Left lung (tissue), 10 donors: ENCODE measurements around the gene DMAC2L. TPM values are rescaled to one million over a fixed set of nuclear protein-coding genes. Genes with fewer than 3 reads are reported as not detected.

Experiments used
- ATAC-seq: fragments of 200-7000 bp; cut with Tn5 transposase; one replicate; pipeline ENCODE4 v1.9.1; 2020; ENCODE audit warnings: moderate library complexity
- DNase-seq, 4 donors: peaks; one replicate each; pipeline ENCODE4 v3.0.0-alpha.2; 2013 to 2020
- H3K27ac ChIP-seq, 2 donors: fragments of 200-600 bp; sonication (generic) in 1 of 2; one replicate each; pipeline versions ENCODE4 v1.5.0 to v1.8.0; 2020 to 2021
- H3K27me3 ChIP-seq, 2 donors: fragments of 200-600 bp; sonication (generic) in 1 of 2; one replicate each; pipeline versions ENCODE4 v1.5.0 to v1.8.0; 2020 to 2021
- H3K36me3 ChIP-seq, 2 donors: fragments of 200-600 bp; sonication (generic) in 1 of 2; one replicate each; pipeline versions ENCODE4 v1.5.0 to v1.8.0; 2020 to 2021
- H3K4me1 ChIP-seq, 2 donors: fragments of 200-600 bp; one replicate each; pipeline ENCODE4 v1.8.0; 2021
- H3K4me3 ChIP-seq, 2 donors: fragments of 200-600 bp; sonication (generic) in 1 of 2; one replicate each; pipeline versions ENCODE4 v1.5.0 to v1.8.0; 2020 to 2021; ENCODE audit warnings: mild to moderate bottlenecking in 1 of 2
- H3K9me3 ChIP-seq, 2 donors: fragments of 200-600 bp; sonication (generic) in 1 of 2; one replicate each; pipeline versions ENCODE4 v1.5.0 to v1.8.0; 2020 to 2021
- intact Hi-C, 2 donors: fragments of 100-400 bp; cut with DNase I; formaldehyde crosslinking; loops; one replicate each; pipeline versions ENCODE4 v1.11.2 to v1.14.2; 2022
- polyA plus RNA-seq, 6 donors: library from polyadenylated mRNA; unstranded; fragments of 120-200 nt; gene quantifications; one replicate each; pipeline ENCODE4 v1.2.1, GENCODE V29; 2013; ENCODE audit not compliant: insufficient read length in 6 of 6
- total RNA-seq, 2 donors: library from RNA; stranded (reverse); fragmentation: NEBNext Ultra II Directional; extraction: Animal tissue kit (Norgen Biotek cat#: 25700); gene quantifications; one replicate each; pipeline ENCODE4 v1.2.1, GENCODE V29; 2021
- TF ChIP-seq, protein P1 (sequence below), 2 donors: fragments of 200-600 bp; sonication (generic) in 1 of 2; IDR thresholded peaks; one replicate each; pipeline versions ENCODE4 v1.5.0 to v1.8.0; 2021; ENCODE audit warnings: antibody characterized with exemption in 2 of 2
- donor health status: DM: no; HTN: yes; CAD: no.
- donor health status: DM: no; HTN: no; CAD: no.

DMAC2L gene
- total and polyA plus RNA-seq, 8 donors, result 15.7 to 26.6 (median 24.0) TPM

DNA sequence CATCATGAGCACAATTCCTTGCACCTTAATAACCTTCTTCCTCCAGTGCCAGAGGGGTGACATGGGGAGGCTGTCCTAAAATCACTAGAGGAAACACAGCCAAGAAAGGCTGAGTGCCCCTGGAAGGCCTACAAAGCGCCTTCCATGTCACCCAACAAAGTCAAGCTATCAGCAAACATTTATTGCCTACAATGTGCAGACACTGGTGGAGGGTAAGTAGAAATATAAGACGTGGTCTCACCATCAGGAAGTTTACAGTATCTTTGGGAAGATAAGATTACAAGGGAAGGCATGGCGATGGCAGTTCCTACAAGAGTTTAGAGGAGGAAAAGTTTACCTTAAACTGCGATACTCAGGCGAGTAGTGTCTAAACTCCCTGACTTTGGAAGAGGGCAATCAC, 27.9 kb downstream of the DMAC2L start:
- intact Hi-C loops, result no loop called here
- Histone ChIP-seq H3K27ac (peak overlapping the region in 1 of 2 donors; percentile 8), H3K4me3 (no peak overlapping the region), H3K36me3 (peaks cover 0 to 29% of the 10 kb centered on the region in 2 donors), H3K9me3 (no peaks in the 10 kb centered on the region), H3K4me1 (peaks cover 9 to 48% of the 10 kb centered on the region in 2 donors), H3K27me3 (no peaks in the 10 kb centered on the region)
- TF ChIP-seq, protein P1, sequence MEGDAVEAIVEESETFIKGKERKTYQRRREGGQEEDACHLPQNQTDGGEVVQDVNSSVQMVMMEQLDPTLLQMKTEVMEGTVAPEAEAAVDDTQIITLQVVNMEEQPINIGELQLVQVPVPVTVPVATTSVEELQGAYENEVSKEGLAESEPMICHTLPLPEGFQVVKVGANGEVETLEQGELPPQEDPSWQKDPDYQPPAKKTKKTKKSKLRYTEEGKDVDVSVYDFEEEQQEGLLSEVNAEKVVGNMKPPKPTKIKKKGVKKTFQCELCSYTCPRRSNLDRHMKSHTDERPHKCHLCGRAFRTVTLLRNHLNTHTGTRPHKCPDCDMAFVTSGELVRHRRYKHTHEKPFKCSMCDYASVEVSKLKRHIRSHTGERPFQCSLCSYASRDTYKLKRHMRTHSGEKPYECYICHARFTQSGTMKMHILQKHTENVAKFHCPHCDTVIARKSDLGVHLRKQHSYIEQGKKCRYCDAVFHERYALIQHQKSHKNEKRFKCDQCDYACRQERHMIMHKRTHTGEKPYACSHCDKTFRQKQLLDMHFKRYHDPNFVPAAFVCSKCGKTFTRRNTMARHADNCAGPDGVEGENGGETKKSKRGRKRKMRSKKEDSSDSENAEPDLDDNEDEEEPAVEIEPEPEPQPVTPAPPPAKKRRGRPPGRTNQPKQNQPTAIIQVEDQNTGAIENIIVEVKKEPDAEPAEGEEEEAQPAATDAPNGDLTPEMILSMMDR (IDR thresholded peaks at IDR 0.05), result no peak
- ATAC-seq (no peak), DNase-seq (no peak)

DNA sequence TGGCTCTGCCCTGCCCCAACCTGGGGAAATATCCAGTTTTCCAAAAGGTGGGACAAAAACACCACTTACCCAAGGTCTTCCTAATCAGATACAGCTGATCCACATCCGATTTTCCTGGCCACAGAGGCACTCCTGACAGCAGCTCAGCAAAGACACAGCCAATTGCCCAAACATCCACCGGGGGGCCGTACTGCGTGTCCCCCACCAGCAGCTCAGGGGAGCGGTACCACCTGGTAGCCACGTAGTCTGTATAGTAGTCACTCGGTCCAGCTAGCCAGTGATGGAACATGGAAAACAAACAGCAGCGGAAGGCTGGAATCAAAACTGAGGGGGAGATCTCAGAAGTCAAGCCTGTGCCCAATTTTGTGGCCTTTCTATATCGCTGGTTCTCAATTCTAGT, 28.8 kb downstream of the DMAC2L start:
- intact Hi-C loops, result no loop called here
- TF ChIP-seq, protein P1 (IDR thresholded peaks at IDR 0.05), result no peak
- H3K36me3 ChIP-seq, result peaks cover 0 to 29% of the 10 kb centered on the region in 2 donors

DNA sequence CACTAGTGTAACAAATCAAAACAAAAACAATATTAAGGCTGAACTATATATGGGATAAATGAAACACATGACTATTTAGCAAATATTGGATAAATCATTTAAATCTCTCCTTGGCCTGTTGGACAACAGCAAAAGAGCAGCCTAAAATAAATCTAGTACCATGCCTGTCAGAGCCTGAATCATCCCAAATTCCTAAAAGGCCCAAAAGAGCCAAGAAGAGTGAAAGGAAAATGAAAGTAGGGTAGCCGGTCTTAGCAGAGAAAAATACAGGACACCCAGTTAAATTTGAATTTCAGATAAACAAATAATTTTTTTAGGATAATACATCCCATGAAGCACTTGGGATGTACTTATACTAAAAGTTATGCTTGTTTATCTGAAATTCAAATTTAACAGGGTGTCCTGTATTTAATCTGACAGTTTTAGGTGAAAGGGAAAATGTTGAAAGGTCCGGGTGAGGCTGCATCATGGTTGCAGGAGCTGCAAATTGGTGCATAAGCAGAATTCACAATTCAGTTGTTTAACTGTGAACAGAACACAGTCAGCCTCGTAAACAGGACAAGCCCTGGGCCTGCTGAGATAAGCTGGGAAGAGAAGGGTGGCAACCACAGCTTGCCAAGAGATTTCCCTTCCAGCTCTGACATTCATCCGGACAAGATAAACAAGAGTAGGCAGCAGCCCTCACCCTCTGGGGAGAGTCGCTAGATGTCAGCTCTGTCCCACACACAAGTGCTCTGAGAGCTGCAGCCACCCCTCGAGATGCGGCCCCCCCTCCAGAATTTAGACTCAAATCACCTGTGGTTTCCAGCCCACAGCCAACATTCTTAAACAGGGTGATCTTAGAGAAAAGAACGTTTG, 30.3 kb downstream of the DMAC2L start:
- peaks cover 0 to 28% of the 10 kb centered on the region in 2 donors for H3K36me3 ChIP-seq
- peaks cover 0 to 26% of the 10 kb centered on the region in 2 donors for H3K4me1 ChIP-seq
- TF ChIP-seq, protein P1 (IDR thresholded peaks at IDR 0.05), result no peak
- H3K9me3 ChIP-seq, result no peaks in the 10 kb centered on the region
- H3K27me3 ChIP-seq, result no peaks in the 10 kb centered on the region
- DNase-seq (peak in 3 of 4 donors; percentile 38 to 72 (median 48)), ATAC-seq (peak; percentile 82)
- peak overlapping the region; percentile 61 to 64 for H3K27ac ChIP-seq
- H3K4me3 ChIP-seq, result no peak overlapping the region
- intact Hi-C loops, result no loop called here

More for the DNA sequence above, 28.8 kb downstream of the DMAC2L start:
- no peak overlapping the region for H3K27ac ChIP-seq
- no peak overlapping the region for H3K4me3 ChIP-seq
- DNase-seq, result no peak
- H3K9me3 ChIP-seq, result no peaks in the 10 kb centered on the region
- H3K4me1 ChIP-seq, result peaks cover 4 to 38% of the 10 kb centered on the region in 2 donors
- ATAC-seq, result no peak
- H3K27me3 ChIP-seq, result no peaks in the 10 kb centered on the region

DNA sequence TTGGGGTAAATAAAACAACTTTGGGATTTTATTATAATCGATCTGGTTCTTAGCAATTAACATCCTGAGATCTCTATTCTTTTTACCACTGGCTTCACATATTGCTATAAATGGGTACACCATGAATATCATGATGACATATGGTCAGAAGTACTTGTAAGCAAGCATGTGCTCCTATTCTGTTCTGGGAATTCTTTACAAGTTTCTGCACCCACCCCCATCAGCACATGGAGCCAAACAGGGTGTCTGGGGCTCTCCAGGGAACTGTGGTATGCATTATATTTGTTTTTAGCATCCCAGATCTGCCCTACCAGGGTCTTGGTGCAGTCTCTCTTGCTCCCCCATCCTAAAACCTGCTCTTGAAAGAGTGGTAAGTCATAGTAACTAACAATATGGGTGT, 31.3 kb downstream of the DMAC2L start:
- intact Hi-C loops, result no loop called here
- Histone ChIP-seq H3K27ac (peak overlapping the region in 1 of 2 donors; percentile 10), H3K36me3 (peaks cover 0 to 19% of the 10 kb centered on the region in 2 donors), H3K9me3 (no peaks in the 10 kb centered on the region), H3K4me1 (peaks cover 0 to 26% of the 10 kb centered on the region in 2 donors), H3K4me3 (no peak overlapping the region), H3K27me3 (no peaks in the 10 kb centered on the region)
- no peak for ATAC-seq
- no peak for DNase-seq
- TF ChIP-seq, protein P1 (IDR thresholded peaks at IDR 0.05), result no peak

DNA sequence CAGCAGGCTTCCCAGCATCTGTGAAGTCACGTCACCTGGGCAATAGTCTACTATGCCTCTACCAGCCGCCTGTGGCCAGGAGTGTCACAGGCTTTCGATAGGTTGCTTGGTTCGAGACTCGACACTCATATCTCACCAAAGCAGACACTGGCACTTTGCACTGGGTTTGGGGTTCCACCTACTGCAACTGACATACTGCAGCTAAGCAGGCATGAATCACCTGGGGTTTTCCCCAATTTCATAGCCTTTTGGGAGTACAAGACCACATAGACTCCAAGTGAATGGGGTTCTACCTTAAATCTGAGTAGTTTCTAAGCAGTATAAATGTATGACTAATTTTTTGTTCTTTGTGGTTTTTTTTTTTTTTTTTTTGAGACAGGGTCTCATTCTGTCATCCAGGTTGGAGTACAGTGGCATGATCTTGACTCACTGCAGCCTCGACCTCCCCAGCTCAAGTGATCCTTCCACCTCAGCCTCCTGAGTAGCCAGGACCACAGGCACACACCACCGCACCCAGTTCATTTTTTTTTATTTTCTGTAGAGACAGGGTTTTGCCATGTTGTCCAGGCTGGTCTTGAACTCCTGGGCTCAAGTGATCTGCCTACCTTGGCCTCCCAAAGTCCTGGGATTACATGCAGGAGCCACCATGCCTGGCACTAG, 32.1 kb downstream of the DMAC2L start:
- DNase-seq, result no peak
- Histone ChIP-seq H3K27me3 (no peaks in the 10 kb centered on the region), H3K9me3 (no peaks in the 10 kb centered on the region), H3K4me3 (no peak overlapping the region), H3K4me1 (peaks cover 0 to 26% of the 10 kb centered on the region in 2 donors), H3K36me3 (peaks cover 0 to 15% of the 10 kb centered on the region in 2 donors), H3K27ac (peak overlapping the region in 1 of 2 donors; percentile 10)
- TF ChIP-seq, protein P1 (IDR thresholded peaks at IDR 0.05), result no peak
- intact Hi-C loops, result no loop called here
- no peak for ATAC-seq
